Measurements from ENCODE around the gene SNX8.

The SNX8 gene

GRCh38 chr7:2357571-2357970 lies 43.3 kb upstream of the SNX8 start:
- H3K4me3 Mint-ChIP-seq: peak overlapping the region; percentile 81 to 91 (median 85)
- TF ChIP-seq CTCF (IDR thresholded peaks at IDR 0.05; ENCODE audit: unreplicated experiment in 3 of 3): no peak
- H3K36me3 Mint-ChIP-seq (ENCODE audit: low read depth): peaks cover 29% of the 10 kb centered on the region
- no peaks in the 10 kb centered on the region for H3K9me3 Mint-ChIP-seq
- no peaks in the 10 kb centered on the region for H3K27me3 Mint-ChIP-seq (ENCODE audit: low read depth)
- H3K4me1 Mint-ChIP-seq: peaks cover 28% of the 10 kb centered on the region
- peak overlapping the region; percentile 18 to 81 (median 30) for H3K27ac Mint-ChIP-seq

GRCh38 chr7:2357165-2357564 lies 42.9 kb upstream of the SNX8 start:
- H3K27me3 Mint-ChIP-seq (ENCODE audit: low read depth): no peaks in the 10 kb centered on the region
- peaks cover 25% of the 10 kb centered on the region for H3K36me3 Mint-ChIP-seq (ENCODE audit: low read depth)
- peak overlapping the region; percentile 18 to 81 (median 30) for H3K27ac Mint-ChIP-seq
- TF ChIP-seq CTCF (IDR thresholded peaks at IDR 0.05; ENCODE audit: unreplicated experiment in 3 of 3): no peak
- H3K4me1 Mint-ChIP-seq: peaks cover 28% of the 10 kb centered on the region
- H3K4me3 Mint-ChIP-seq: peak overlapping the region; percentile 81 to 91 (median 85)
- no peaks in the 10 kb centered on the region for H3K9me3 Mint-ChIP-seq

- Mint-ChIP-seq H3K4me1 (peaks cover 26% of the 10 kb centered on the region), H3K36me3 (ENCODE audit: low read depth) (peaks cover 22% of the 10 kb centered on the region), H3K27ac (peak overlapping the region; percentile 85 to 92 (median 91)), H3K27me3 (ENCODE audit: low read depth) (no peaks in the 10 kb centered on the region), H3K4me3 (peak overlapping the region; percentile 85 to 92 (median 91)), H3K9me3 (no peaks in the 10 kb centered on the region)
- no peak for TF ChIP-seq CTCF (IDR thresholded peaks at IDR 0.05; ENCODE audit: unreplicated experiment in 3 of 3)
Observed at GRCh38 chr7:2355705-2356008, 41.4 kb upstream of the SNX8 start.

GRCh38 chr7:2354939-2355704 lies 40.9 kb upstream of the SNX8 start:
- Mint-ChIP-seq H3K9me3 (no peaks in the 10 kb centered on the region), H3K27me3 (ENCODE audit: low read depth) (no peaks in the 10 kb centered on the region), H3K4me1 (peaks cover 23% of the 10 kb centered on the region), H3K4me3 (peak overlapping the region; percentile 88 to 100 (median 93)), H3K36me3 (ENCODE audit: low read depth) (peaks cover 16% of the 10 kb centered on the region), H3K27ac (peak overlapping the region; percentile 92 to 100 (median 100))
- TF ChIP-seq CTCF (IDR thresholded peaks at IDR 0.05; ENCODE audit: unreplicated experiment in 3 of 3): no peak

- Mint-ChIP-seq H3K36me3 (ENCODE audit: low read depth) (peaks cover 10% of the 10 kb centered on the region), H3K4me1 (peaks cover 16% of the 10 kb centered on the region), H3K27ac (peak within 1 kb of the TSS; percentile 100), H3K9me3 (no peaks in the 10 kb centered on the region), H3K4me3 (peak within 1 kb of the TSS; percentile 88 to 100 (median 93)), H3K27me3 (ENCODE audit: low read depth) (no peaks in the 10 kb centered on the region)
- TF ChIP-seq CTCF (IDR thresholded peaks at IDR 0.05; ENCODE audit: unreplicated experiment in 3 of 3): no peak
Observed at GRCh38 chr7:2354186-2354938, 40.1 kb upstream of the SNX8 start, which contains the start of gene EIF3B. EIF3B (plus strand) TSS chr7:2354827; CDS start chr7:2354922, 95 bp downstream.

All from nephron (organoid).